SU-DHL-6 (cell line): ENCODE data around the gene FANK1.

ENCODE experiments used
- CTCF ChIP-seq: fragments of 200-600 bp; sonication (generic); IDR thresholded peaks from one replicate; pipeline ENCODE4 v1.5.1; 2017; ENCODE audit warnings: antibody characterized with exemption, mild to moderate bottlenecking, low read length, moderate library complexity; ENCODE audit not compliant: insufficient read depth, poor library complexity, severe bottlenecking
- EZH2phosphoT487 ChIP-seq: fragments of 200-600 bp; sonication (generic), shearing (Covaris generic); conservative IDR thresholded peaks from 2 replicates; pipeline ENCODE4 v1.6.1; 2018; ENCODE audit warnings: mild to moderate bottlenecking, antibody characterized with exemption, low read length, moderate library complexity, mixed read lengths

DNA sequence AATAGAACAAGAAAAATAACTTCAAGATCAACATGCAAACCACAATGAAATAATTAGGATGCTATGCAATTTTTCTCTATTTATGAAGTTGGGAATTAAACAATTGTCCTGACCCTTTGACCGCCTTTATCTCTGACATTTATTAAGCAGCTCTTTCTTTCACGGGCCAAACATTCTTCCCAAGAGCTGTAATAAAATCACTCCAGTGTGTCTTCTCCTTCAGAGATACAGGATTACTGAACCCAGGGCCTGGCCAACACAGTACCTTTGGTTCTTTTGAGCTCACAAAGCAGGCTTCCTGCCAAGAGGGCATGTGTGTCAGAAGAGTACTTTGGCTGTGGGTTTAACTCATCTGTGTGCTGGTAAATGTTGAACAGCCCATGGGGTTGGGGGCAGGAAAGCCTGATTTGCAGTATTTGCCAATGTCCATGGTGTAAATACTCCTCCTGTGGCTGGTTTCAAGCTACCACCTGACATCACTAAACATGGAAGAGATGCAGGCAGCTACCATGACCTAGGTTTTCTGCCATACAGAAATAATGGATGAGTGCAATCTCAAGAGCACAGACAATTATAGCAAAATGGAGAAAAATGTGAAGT is 121.7 kb downstream of the FANK1 start:
- no peak for TF ChIP-seq CTCF
- no peak for TF ChIP-seq EZH2phosphoT487
